Testis (tissue), 2 donors: ENCODE measurements around the gene TRIO.

Source experiments
- CTCF ChIP-seq, 3 experiments: fragments of 450-650 bp in 2 of 3; fragments of 200-600 bp in 1 of 3; sonication (generic) in 1 of 3; IDR thresholded peaks; one replicate each; pipeline ENCODE4 v1.5.1; 2016 to 2019; ENCODE audit warnings: antibody characterized with exemption in 3 of 3, mild to moderate bottlenecking in 2 of 3, moderate library complexity in 1 of 3
- POLR2A ChIP-seq: fragments of 450-650 bp; IDR thresholded peaks from one replicate; pipeline ENCODE4 v1.6.1; 2017; ENCODE audit warnings: antibody characterized with exemption, mild to moderate bottlenecking, moderate library complexity

DNA sequence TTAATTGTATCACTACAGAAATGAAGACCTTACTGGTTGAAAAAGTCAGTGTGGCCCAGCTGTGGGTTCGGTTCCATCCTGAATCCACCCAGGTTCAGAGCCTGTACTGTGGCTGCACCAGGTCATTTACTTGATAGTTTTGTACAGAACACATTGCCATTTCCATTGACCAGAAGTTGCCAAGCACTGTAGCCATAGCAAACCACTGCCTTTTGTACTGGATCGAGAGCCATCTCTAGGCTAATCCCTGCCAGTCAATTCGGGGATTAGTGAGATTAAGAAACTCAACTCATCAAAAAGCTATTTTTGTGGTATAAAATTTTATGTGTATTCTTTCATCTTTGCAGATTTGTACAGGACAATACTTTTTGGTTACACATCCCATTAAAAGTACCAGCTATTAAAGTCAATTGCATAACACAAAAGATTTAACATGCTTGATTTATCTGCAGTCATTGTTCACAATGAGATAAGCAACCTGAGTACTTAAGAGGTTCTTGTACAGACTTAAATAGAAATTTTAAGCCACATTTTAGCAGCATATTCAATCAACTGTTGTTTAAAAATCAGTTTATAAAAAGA lies 329.9 kb downstream of the TRIO start:
- TF ChIP-seq POLR2A: no peak
- TF ChIP-seq CTCF (IDR thresholded peaks at IDR 0.05): no peak
